NCI-H2196 treated with DMSO at 0.1 percent for 48 hours (cell line): Measurements from ENCODE around the gene SPTB.

ENCODE experiments used
- DNase-seq: peaks from one replicate; lab custom pipeline; 2025; ENCODE audit not compliant: unreplicated experiment; lab: John Stamatoyannopoulos, UW

The SPTB gene

GRCh38 chr14:64715628-64716412 lies 163.9 kb downstream of the SPTB start:
- no peak for DNase-seq

- DNase-seq = no peak
Measured at GRCh38 chr14:64715146-64715627, 164.5 kb downstream of the SPTB start.

- DNase-seq = no peak
Measured at GRCh38 chr14:64714432-64715025, 165.2 kb downstream of the SPTB start.

GRCh38 chr14:64713677-64714076 lies 166.0 kb downstream of the SPTB start:
- DNase-seq = no peak

- no peak for DNase-seq
Measured at GRCh38 chr14:64711039-64711438, 168.7 kb downstream of the SPTB start.

- DNase-seq = no peak
Measured at GRCh38 chr14:64709126-64709525, 170.6 kb downstream of the SPTB start.

- DNase-seq = no peak
Measured at GRCh38 chr14:64708148-64709004, 171.3 kb downstream of the SPTB start.

- no peak for DNase-seq
Measured at GRCh38 chr14:64707661-64708060, 172.0 kb downstream of the SPTB start.

- DNase-seq = no peak
Measured at GRCh38 chr14:64706593-64707193, 173.0 kb downstream of the SPTB start.

GRCh38 chr14:64706119-64706592 lies 173.6 kb downstream of the SPTB start:
- no peak for DNase-seq

GRCh38 chr14:64705381-64706118 lies 174.2 kb downstream of the SPTB start:
- DNase-seq = no peak

GRCh38 chr14:64704743-64705380 lies 174.8 kb downstream of the SPTB start:
- DNase-seq = no peak

GRCh38 chr14:64704143-64704742 lies 175.5 kb downstream of the SPTB start, which contains the start of gene PLEKHG3:
Gene PLEKHG3 (plus strand): TSS chr14:64704424. CDS start chr14:64727632, 23,208 bp downstream.
- peak; percentile 53 for DNase-seq

GRCh38 chr14:64703395-64704142 lies 176.1 kb downstream of the SPTB start:
- DNase-seq = peak; percentile 37

- no peak for DNase-seq
Measured at GRCh38 chr14:64702493-64703394, 177.0 kb downstream of the SPTB start.

- DNase-seq = no peak
Measured at GRCh38 chr14:64701660-64702059, 178.0 kb downstream of the SPTB start.

- DNase-seq = peak; percentile 6
Measured at GRCh38 chr14:64700894-64701293, 178.8 kb downstream of the SPTB start.

GRCh38 chr14:64700290-64700689 lies 179.4 kb downstream of the SPTB start:
- no peak for DNase-seq
